ENCODE results near the gene FOXRED1. TPM values are rescaled to one million over a fixed set of nuclear protein-coding genes. Genes with fewer than 3 reads are reported as not detected.
"Not testable (repeated sequence)": the region's sequence is repeated elsewhere in the genome, so short reads cannot be mapped to it uniquely, and the experiment has no call there.

Gene FOXRED1
- total and polyA plus RNA-seq, 10 of the 15 experiments (the other 5 are each of a cell fraction or from before 2014, with no cell fraction given): 9.9 to 67.7 (median 38.0) TPM

GRCh38 chr11:126253265-126253664 is 15.7 kb upstream of the FOXRED1 start (continued):
- TF ChIP-seq SIN3A (IDR thresholded peaks at IDR 0.05; ENCODE audit: low read depth, low read length) (no peak), IRF4 (IDR thresholded peaks at IDR 0.05; ENCODE audit: low read depth, low read length) (no peak)

GRCh38 chr11:126254819-126255218 is 14.1 kb upstream of the FOXRED1 start:
- BruUV-seq (replicated peaks): no TSS peak
- H3K27me3 ChIP-seq (replicated peaks in 1 of 2; ENCODE audit: control insufficient read depth in 2 of 2, insufficient read depth in 2 of 2, low read length in 1 of 2): no peaks in the 10 kb centered on the region
- ATAC-seq (no peak), FAIRE-seq (no peak), DNase-seq (ENCODE audit: low read depth, low spot score) (no peak)
- ChIA-PET POLR2A (no interaction called here), CTCF (no interaction called here), SMC1A (ENCODE audit: uncharacterized antibody, unreplicated experiment) (interaction anchor here (0.7 to 1.1 kb wide), 2 partner anchors 15 to 365 kb away, joined by 3 read pairs; partner anchors contain the start of gene FOXRED1), RAD21 (ENCODE audit: unreplicated experiment) (no interaction called here)
- no peaks in the 10 kb centered on the region for H3K79me2 ChIP-seq (ENCODE audit: control insufficient read depth, insufficient read depth, low read length)
- no peak overlapping the region for H3K9ac ChIP-seq (ENCODE audit: control insufficient read depth, insufficient read depth, low read length)
- no peak overlapping the region for H3K4me3 ChIP-seq
- intact Hi-C loops (cut with micrococcal nuclease; ENCODE audit: unreplicated experiment) (loop anchor here (5.0 kb wide), 1 partner anchor 338 kb away; no protein-coding TSS in a partner anchor), in situ Hi-C loops (cut with MboI) (no loop called here)
- no peaks in the 10 kb centered on the region for H4K20me1 ChIP-seq (ENCODE audit: control insufficient read depth, insufficient read depth)
- WGBS (ENCODE audit: insufficient coverage, insufficient replicate concordance, low lambda C conversion rate, missing lambda C conversion rate): 67% methylated on average over 1 of the region's 1 CpG
- H3K27ac ChIP-seq (ENCODE audit: control insufficient read depth, insufficient read depth): no peak overlapping the region
- H3K36me3 ChIP-seq (ENCODE audit: control insufficient read depth in 2 of 2, insufficient read depth in 2 of 2, low read length in 1 of 2): peaks cover 0 to 3% of the 10 kb centered on the region in 2 experiments; a peak in 2 of 4 replicates
- H2AFZ ChIP-seq (ENCODE audit: control insufficient read depth, low read depth, low read length): no peak overlapping the region
- no peaks in the 10 kb centered on the region for H3K9me3 ChIP-seq (replicated peaks; ENCODE audit: control insufficient read depth, insufficient read depth, low read length)
- H3K4me1 ChIP-seq (ENCODE audit: control insufficient read depth, insufficient read depth, low read length): no peaks in the 10 kb centered on the region
- TF ChIP-seq IKZF2 (IDR thresholded peaks at IDR 0.05) (no peak), CBFB (IDR thresholded peaks at IDR 0.05; ENCODE audit: low read depth) (no peak), CBX5 (IDR thresholded peaks at IDR 0.05; ENCODE audit: low read depth) (no peak), RFX5 (IDR thresholded peaks at IDR 0.05; ENCODE audit: low read depth, low read length) (no peak), ETV6 (conservative IDR thresholded peaks at IDR 0.05 in 1 of 2, IDR thresholded peaks at IDR 0.05 in 1 of 2; ENCODE audit: borderline replicate concordance in 1 of 2, low read depth in 1 of 2) (no peak), POLR2AphosphoS2 (IDR thresholded peaks at IDR 0.05; ENCODE audit: low read depth, low read length) (no peak), RCOR1 (conservative IDR thresholded peaks at IDR 0.05; ENCODE audit: low read depth, low read length) (no peak), MXI1 (IDR thresholded peaks at IDR 0.05; ENCODE audit: low read depth, low read length) (no peak)
- no peak overlapping the region for H3K4me2 ChIP-seq (ENCODE audit: control insufficient read depth, insufficient read depth)

GRCh38 chr11:126255507-126255906 is 13.4 kb upstream of the FOXRED1 start:
- H3K4me3 ChIP-seq; H3K79me2 ChIP-seq (ENCODE audit: control insufficient read depth, insufficient read depth, low read length); H2AFZ ChIP-seq (ENCODE audit: control insufficient read depth, low read depth, low read length); H3K27me3 ChIP-seq (replicated peaks in 1 of 2; ENCODE audit: control insufficient read depth in 2 of 2, insufficient read depth in 2 of 2, low read length in 1 of 2); ATAC-seq; DNase-seq (ENCODE audit: low read depth, low spot score); H4K20me1 ChIP-seq (ENCODE audit: control insufficient read depth, insufficient read depth); FAIRE-seq; POLR2A ChIA-PET; CTCF ChIA-PET; RAD21 ChIA-PET (ENCODE audit: unreplicated experiment); H3K36me3 ChIP-seq (ENCODE audit: control insufficient read depth in 2 of 2, insufficient read depth in 2 of 2, low read length in 1 of 2); H3K27ac ChIP-seq (ENCODE audit: control insufficient read depth, insufficient read depth); H3K4me1 ChIP-seq (ENCODE audit: control insufficient read depth, insufficient read depth, low read length); H3K9ac ChIP-seq (ENCODE audit: control insufficient read depth, insufficient read depth, low read length); in situ Hi-C loops (cut with MboI); BruUV-seq (replicated peaks); H3K9me3 ChIP-seq (replicated peaks; ENCODE audit: control insufficient read depth, insufficient read depth, low read length); H3K4me2 ChIP-seq (ENCODE audit: control insufficient read depth, insufficient read depth): not testable (repeated sequence)
- intact Hi-C loops (cut with micrococcal nuclease; ENCODE audit: unreplicated experiment): loop anchor here (5.0 kb wide), 1 partner anchor 338 kb away; no protein-coding TSS in a partner anchor
- 79% methylated on average over 5 of the region's 5 CpGs for WGBS (ENCODE audit: insufficient coverage, insufficient replicate concordance, low lambda C conversion rate, missing lambda C conversion rate)
- SMC1A ChIA-PET (ENCODE audit: uncharacterized antibody, unreplicated experiment): interaction anchor here (0.7 to 1.1 kb wide), 2 partner anchors 14 to 366 kb away, joined by 3 read pairs; partner anchors contain the start of gene FOXRED1

All from GM12878 (cell line).